Liver (tissue), 9 donors: Measurements from ENCODE around the gene SPTSSA. TPM values are rescaled to one million over a fixed set of nuclear protein-coding genes. Genes with fewer than 3 reads are reported as not detected.

Source experiments
- DNase-seq: peaks from one replicate; pipeline ENCODE4 v3.0.0-alpha.2; 2017; ENCODE audit warnings: low spot score
- H3K27ac ChIP-seq, 2 donors: one replicate each; pipeline ENCODE4 v1.7.0; 2013; ENCODE audit warnings: inconsistent platforms in 2 of 2, low read length in 2 of 2, control low read depth in 1 of 2, low read depth in 1 of 2, mild to moderate bottlenecking in 1 of 2
- H3K27me3 ChIP-seq, 4 donors: one replicate each; pipeline versions ENCODE4 v1.6.1 to v1.7.0; 2013; ENCODE audit warnings: low read length in 3 of 4, inconsistent platforms in 1 of 4, mild to moderate bottlenecking in 1 of 4, moderate library complexity in 1 of 4; ENCODE audit not compliant: control insufficient read depth in 4 of 4, insufficient read depth in 4 of 4
- H3K36me3 ChIP-seq, 4 donors: one replicate each; pipeline versions ENCODE4 v1.6.1 to v1.7.0; 2013; ENCODE audit warnings: low read length in 3 of 4, mild to moderate bottlenecking in 3 of 4, low read depth in 1 of 4, moderate library complexity in 1 of 4; ENCODE audit not compliant: control insufficient read depth in 4 of 4, insufficient read depth in 3 of 4
- H3K4me1 ChIP-seq, 4 donors: one replicate each; pipeline versions ENCODE4 v1.6.1 to v1.7.0; 2013; ENCODE audit warnings: low read length in 3 of 4, mild to moderate bottlenecking in 3 of 4, moderate library complexity in 1 of 4; ENCODE audit not compliant: control insufficient read depth in 4 of 4, insufficient read depth in 4 of 4
- H3K4me3 ChIP-seq, 3 donors: one replicate each; pipeline versions ENCODE4 v1.6.1 to v1.7.0; 2013; ENCODE audit warnings: low read length in 3 of 3, control low read depth in 1 of 3, low read depth in 1 of 3, mild to moderate bottlenecking in 1 of 3
- H3K9ac ChIP-seq, 2 donors: one replicate each; pipeline ENCODE4 v1.7.0; 2013; ENCODE audit warnings: low read length in 2 of 2, mild to moderate bottlenecking in 2 of 2, moderate library complexity in 2 of 2, control low read depth in 1 of 2, low read depth in 1 of 2
- H3K9me3 ChIP-seq, 4 donors: one replicate each; pipeline versions ENCODE4 v1.6.1 to v1.7.0; 2013; ENCODE audit warnings: low read length in 3 of 4; ENCODE audit not compliant: control insufficient read depth in 4 of 4
- FOXA1 ChIP-seq: IDR thresholded peaks from 2 replicates; pipeline ENCODE4 v1.6.1; 2016; ENCODE audit warnings: antibody characterized with exemption
- FOXA2 ChIP-seq: IDR thresholded peaks from 2 replicates; pipeline ENCODE4 v1.6.1; 2016; ENCODE audit warnings: antibody characterized with exemption
- GABPA ChIP-seq, 2 donors: IDR thresholded peaks in 1 of 2; conservative IDR thresholded peaks in 1 of 2; 2 replicates each; pipeline ENCODE4 v1.6.1; 2016; ENCODE audit warnings: antibody characterized with exemption in 2 of 2, mild to moderate bottlenecking in 1 of 2, moderate library complexity in 1 of 2
- HNF4A ChIP-seq, 2 donors: conservative IDR thresholded peaks; 2 replicates each; pipeline ENCODE4 v1.6.1; 2016; ENCODE audit warnings: antibody characterized with exemption in 2 of 2, mild to moderate bottlenecking in 2 of 2
- MAX ChIP-seq: IDR thresholded peaks from 2 replicates; pipeline ENCODE4 v1.6.1; 2016; ENCODE audit warnings: antibody characterized with exemption
- NR2F2 ChIP-seq: IDR thresholded peaks from 2 replicates; pipeline ENCODE4 v1.6.1; 2016; ENCODE audit warnings: antibody characterized with exemption
- RAD21 ChIP-seq, 2 donors: IDR thresholded peaks; 2 replicates each; pipeline ENCODE4 v1.6.1; 2016; ENCODE audit warnings: antibody characterized with exemption in 2 of 2, mild to moderate bottlenecking in 2 of 2
- REST ChIP-seq: IDR thresholded peaks from 2 replicates; pipeline ENCODE4 v1.6.1; 2016; ENCODE audit warnings: antibody characterized with exemption, mild to moderate bottlenecking
- RXRA ChIP-seq, 2 donors: IDR thresholded peaks; 2 replicates each; pipeline ENCODE4 v1.6.1; 2017 to 2018; ENCODE audit warnings: antibody characterized with exemption in 2 of 2, mild to moderate bottlenecking in 1 of 2
- TAF1 ChIP-seq: conservative IDR thresholded peaks from 2 replicates; pipeline ENCODE4 v1.6.1; 2016; ENCODE audit warnings: antibody characterized with exemption, mild to moderate bottlenecking
- ZBTB33 ChIP-seq: IDR thresholded peaks from 2 replicates; pipeline ENCODE4 v1.6.1; 2016; ENCODE audit warnings: antibody characterized with exemption
- WGBS: extraction: QIAGEN DNeasy Blood & Tissue Kit; methylation state at CpG from one replicate; pipeline ENCODE4 v1.1.7; 2013; 5-methylcytosine and 5-hydroxymethylcytosine counted together
- polyA plus RNA-seq, 2 donors: library from polyadenylated mRNA; stranded (reverse) in 1 of 2; unstranded in 1 of 2; fragments of 200-250 nt in 1 of 2; fragments of >200 nt in 1 of 2; fragmentation: Nextera tagmentation in 1 of 2; extraction: Ambion mirVana in 1 of 2; gene quantifications; one replicate each; pipeline versions ENCODE4 v1.2.1 to v1.2.3, GENCODE V29; 2013 to 2015
- total RNA-seq, 2 donors: library from RNA; depleted of rRNA; stranded (reverse); fragments of >200 nt; gene quantifications; one replicate each; pipeline ENCODE4 v1.2.3, GENCODE V29; 2014
- TF ChIP-seq, protein P1 (sequence below): IDR thresholded peaks from 2 replicates; pipeline ENCODE4 v1.6.1; 2016; ENCODE audit warnings: antibody characterized with exemption
- TF ChIP-seq, protein P2 (sequence below): fragments of 150-350 bp; IDR thresholded peaks from 2 replicates; pipeline ENCODE4 v1.5.1; 2017; ENCODE audit warnings: improper control_type of control experiment, low read depth, low read length; ENCODE audit not compliant: missing input control
- donor health status: healthy.
- donor health status: healthy.
- donor health status: healthy.
- donor health status: healthy.
- donor health status: healthy.

SPTSSA gene
- total and polyA plus RNA-seq, 4 donors, result 9.5 to 15.2 (median 12.1) TPM

GRCh38 chr14:34484726-34485125, 22.7 kb upstream of the SPTSSA start:
- no peak overlapping the region for H3K4me3 ChIP-seq

DNA sequence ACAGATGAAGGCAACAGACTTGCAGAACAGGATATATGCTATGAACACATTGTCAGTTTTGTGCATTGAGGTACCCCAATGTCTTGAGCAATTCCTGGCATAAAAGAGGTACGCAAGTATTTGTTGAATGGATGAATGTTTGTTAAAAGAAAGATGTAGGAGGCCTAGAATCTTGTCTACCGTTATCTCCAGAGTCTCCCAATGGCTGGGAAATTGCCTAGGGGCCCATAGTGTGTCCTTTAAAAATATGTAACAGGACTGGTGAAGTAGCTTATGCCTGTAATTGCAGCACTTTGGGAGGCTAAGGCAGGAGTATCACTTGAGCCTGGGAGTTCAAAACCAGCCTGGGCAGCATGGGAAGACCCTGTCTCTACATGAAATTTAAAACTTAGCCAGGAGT, 20.4 kb upstream of the SPTSSA start:
- H3K9ac ChIP-seq, result no peak overlapping the region
- DNase-seq, result no peak
- no peaks in the 10 kb centered on the region for H3K27me3 ChIP-seq
- H3K9me3 ChIP-seq, result no peaks in the 10 kb centered on the region
- no peak overlapping the region for H3K4me3 ChIP-seq
- 91% methylated on average over 2 of the region's 2 CpGs for WGBS
- TF ChIP-seq, protein P1, sequence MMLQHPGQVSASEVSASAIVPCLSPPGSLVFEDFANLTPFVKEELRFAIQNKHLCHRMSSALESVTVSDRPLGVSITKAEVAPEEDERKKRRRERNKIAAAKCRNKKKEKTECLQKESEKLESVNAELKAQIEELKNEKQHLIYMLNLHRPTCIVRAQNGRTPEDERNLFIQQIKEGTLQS, result no peak
- TF ChIP-seq GABPA (IDR thresholded peaks at IDR 0.05 in 1 of 2, conservative IDR thresholded peaks at IDR 0.05 in 1 of 2) (no peak), RAD21 (IDR thresholded peaks at IDR 0.05) (no peak), ZBTB33 (no peak), RXRA (IDR thresholded peaks at IDR 0.05) (no peak), NR2F2 (no peak), FOXA2 (no peak)
- no peaks in the 10 kb centered on the region for H3K4me1 ChIP-seq
- H3K27ac ChIP-seq, result no peak overlapping the region
- H3K36me3 ChIP-seq, result no peaks in the 10 kb centered on the region

More at GRCh38 chr14:34484726-34485125, 22.7 kb upstream of the SPTSSA start:
- no peaks in the 10 kb centered on the region for H3K27me3 ChIP-seq
- 89% methylated on average over 1 of the region's 1 CpG for WGBS
- H3K9ac ChIP-seq, result no peak overlapping the region
- DNase-seq, result no peak
- H3K36me3 ChIP-seq, result no peaks in the 10 kb centered on the region
- H3K9me3 ChIP-seq, result no peaks in the 10 kb centered on the region
- no peak overlapping the region for H3K27ac ChIP-seq
- TF ChIP-seq RXRA (IDR thresholded peaks at IDR 0.05) (no peak), MAX (no peak), TAF1 (no peak), REST (no peak), HNF4A (conservative IDR thresholded peaks at IDR 0.05) (no peak), GABPA (IDR thresholded peaks at IDR 0.05 in 1 of 2, conservative IDR thresholded peaks at IDR 0.05 in 1 of 2) (no peak), NR2F2 (no peak), FOXA1 (no peak), FOXA2 (no peak)
- TF ChIP-seq, protein P1, result no peak
- TF ChIP-seq, protein P2, sequence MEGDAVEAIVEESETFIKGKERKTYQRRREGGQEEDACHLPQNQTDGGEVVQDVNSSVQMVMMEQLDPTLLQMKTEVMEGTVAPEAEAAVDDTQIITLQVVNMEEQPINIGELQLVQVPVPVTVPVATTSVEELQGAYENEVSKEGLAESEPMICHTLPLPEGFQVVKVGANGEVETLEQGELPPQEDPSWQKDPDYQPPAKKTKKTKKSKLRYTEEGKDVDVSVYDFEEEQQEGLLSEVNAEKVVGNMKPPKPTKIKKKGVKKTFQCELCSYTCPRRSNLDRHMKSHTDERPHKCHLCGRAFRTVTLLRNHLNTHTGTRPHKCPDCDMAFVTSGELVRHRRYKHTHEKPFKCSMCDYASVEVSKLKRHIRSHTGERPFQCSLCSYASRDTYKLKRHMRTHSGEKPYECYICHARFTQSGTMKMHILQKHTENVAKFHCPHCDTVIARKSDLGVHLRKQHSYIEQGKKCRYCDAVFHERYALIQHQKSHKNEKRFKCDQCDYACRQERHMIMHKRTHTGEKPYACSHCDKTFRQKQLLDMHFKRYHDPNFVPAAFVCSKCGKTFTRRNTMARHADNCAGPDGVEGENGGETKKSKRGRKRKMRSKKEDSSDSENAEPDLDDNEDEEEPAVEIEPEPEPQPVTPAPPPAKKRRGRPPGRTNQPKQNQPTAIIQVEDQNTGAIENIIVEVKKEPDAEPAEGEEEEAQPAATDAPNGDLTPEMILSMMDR, result no peak
- no peaks in the 10 kb centered on the region for H3K4me1 ChIP-seq
